HG03378 (cell line): ENCODE data around the gene CELSR1.

Source experiments
- ATAC-seq: cut with Tn5 transposase; IDR thresholded peaks from one replicate; pipeline ENCODE4 v1.9.1; 2021; ENCODE audit warnings: mild to moderate bottlenecking, moderate library complexity; ENCODE audit not compliant: unreplicated experiment

The CELSR1 gene

DNA sequence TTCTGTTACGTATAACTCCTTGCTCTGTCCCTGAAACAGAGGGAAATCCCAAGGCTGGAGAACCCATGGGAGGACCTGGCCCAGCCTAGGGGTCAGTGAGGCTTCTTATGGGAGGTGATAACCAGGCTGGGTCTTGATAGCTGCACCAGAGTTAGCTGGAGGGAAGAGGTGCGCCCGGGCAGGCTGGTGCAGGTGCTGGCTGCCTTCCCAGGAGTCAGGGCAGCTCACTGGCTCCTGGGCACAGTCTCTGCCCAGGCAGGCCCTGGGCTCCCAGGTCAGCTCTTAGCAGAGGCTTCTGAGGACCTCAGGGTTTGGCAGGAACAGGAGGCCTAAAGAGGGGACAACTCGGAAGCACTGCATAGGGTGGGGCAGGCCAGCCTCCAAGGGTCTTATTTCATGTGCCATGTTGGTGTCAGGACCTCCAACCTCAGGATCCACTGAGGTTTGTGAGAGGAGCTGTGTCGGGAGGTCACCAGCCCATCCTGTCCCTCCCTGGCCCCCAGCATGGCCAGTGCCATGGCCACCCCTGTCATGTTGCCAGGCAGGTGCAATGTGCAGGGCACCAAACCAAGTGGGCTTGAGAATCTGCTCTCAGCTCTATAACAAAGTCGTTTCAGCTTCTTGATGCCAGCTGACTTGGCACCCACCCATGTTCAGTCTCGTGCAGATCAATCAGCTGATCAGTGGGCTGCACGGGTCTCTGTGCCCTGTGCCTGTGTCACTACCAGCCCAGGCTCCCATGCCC is 20.5 kb upstream of the CELSR1 start:
- no peak for ATAC-seq

DNA sequence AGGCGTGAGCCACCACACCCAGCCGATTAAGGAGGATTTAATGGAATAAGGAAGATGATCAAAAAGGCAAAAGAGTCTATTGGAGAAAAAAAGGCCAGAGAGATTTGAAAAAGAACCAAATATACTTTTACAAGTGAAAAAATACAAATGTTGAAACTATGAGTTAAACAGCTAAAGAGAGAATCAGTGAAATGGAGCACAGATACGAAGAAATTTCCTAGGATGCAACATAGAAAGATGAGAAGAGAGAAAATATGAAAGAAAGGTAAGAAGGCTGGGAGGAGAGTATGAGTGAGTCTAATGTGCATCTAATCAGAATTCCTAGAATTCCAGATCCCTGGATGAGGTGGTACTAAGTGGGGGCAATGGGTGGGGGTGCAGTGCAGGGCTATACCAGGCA is 19.4 kb upstream of the CELSR1 start:
- no peak for ATAC-seq

- ATAC-seq: no peak
Measured at GRCh38 chr22:46553189-46553588, 15.8 kb upstream of the CELSR1 start.

GRCh38 chr22:46551996-46552395 is 14.6 kb upstream of the CELSR1 start:
- no peak for ATAC-seq

- no peak for ATAC-seq
Measured at GRCh38 chr22:46551321-46551720, 13.9 kb upstream of the CELSR1 start.

GRCh38 chr22:46549971-46550641 is 12.7 kb upstream of the CELSR1 start:
- ATAC-seq: no peak

DNA sequence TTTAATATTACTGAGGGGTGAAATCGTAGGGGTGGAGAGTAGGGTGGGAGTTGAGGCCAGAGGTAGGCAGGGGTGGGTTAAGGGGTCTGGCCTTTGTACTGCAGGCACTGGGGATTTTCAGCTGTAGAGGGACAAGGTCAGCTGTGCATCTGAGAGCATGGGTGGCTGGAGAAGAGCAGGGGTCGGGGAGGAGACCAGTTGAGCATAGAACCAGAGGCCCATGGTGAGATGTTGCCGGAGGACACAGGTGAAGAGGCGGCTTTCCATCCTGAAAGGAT is 12.1 kb upstream of the CELSR1 start:
- ATAC-seq: no peak

- no peak for ATAC-seq
Measured at GRCh38 chr22:46547883-46548244, 10.4 kb upstream of the CELSR1 start.

GRCh38 chr22:46547179-46547882 is 9.9 kb upstream of the CELSR1 start:
- no peak for ATAC-seq

GRCh38 chr22:46546466-46547178 is 9.2 kb upstream of the CELSR1 start:
- no peak for ATAC-seq

DNA sequence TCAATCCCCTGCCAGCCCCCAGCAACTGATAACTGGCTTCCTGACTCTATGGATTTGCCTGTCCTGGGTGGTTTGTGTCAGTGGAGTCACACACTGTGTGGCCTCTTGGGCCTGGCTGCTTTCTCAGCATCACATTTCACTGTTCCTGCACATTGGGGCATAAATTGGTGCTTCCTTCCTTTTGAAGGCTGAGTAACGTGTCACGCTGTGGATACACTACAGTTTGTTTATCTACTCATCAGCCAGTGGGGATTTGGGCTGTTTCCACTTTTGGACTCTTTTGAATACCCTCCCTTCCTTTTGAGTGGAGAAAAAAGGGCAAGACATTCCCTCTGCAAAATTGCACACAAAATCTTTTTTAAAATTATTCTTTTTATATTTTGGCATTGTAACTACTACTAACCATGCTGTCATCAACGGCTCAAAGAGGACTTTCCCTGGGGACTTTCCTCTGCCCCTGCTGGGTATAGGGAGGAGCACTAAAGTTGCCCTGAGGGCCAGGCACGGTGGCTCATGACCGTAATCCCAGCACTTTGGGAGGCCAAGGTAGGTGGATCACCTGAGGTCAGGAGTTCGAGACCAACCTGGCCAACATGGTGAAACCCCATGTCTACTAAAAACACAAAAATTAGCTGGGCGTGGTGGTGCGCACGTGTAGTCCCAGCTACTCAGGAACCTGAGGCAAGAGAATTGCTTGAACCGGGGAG is 7.8 kb upstream of the CELSR1 start:
- no peak for ATAC-seq

- no peak for ATAC-seq
Measured at GRCh38 chr22:46542011-46542985, 4.9 kb upstream of the CELSR1 start.

DNA sequence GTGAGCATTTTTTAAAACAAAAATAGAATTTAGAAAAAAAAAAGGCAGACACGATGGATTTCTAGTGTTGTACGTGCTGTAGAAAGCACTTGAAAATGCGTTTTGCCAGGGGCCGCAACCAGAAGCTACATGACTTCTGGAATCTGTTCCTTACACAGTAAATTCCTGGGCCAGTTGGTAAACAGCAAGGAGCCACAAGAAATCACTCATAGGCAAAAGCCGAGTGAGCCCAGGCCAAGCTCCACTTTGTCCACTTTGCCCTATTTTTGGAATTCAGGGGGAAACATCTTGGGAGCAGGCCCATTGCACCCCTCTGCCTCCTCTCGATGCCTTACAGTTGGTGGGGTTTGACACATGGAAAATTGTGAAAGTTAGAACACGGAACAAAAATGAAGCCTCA is 4.1 kb upstream of the CELSR1 start:
- no peak for ATAC-seq

DNA sequence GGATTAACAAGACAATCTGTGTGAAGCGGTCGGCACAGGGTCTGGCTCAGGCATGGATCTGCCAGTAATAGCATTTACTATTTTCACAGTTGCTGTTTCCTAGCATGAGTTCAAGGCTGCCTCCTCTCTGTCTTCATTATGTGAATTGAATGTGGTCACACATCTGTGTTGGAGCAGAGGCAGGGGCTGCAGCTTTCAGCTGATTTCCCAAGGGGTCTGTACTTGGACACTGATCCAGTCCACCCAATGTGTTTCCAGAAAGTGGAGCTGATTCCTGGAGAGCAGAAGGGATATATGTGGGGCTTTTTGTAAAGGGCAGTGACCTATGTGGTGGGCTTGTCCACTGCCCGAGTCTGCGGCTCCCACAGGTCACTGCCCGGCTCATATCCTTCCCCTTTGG is 3.5 kb upstream of the CELSR1 start:
- no peak for ATAC-seq

DNA sequence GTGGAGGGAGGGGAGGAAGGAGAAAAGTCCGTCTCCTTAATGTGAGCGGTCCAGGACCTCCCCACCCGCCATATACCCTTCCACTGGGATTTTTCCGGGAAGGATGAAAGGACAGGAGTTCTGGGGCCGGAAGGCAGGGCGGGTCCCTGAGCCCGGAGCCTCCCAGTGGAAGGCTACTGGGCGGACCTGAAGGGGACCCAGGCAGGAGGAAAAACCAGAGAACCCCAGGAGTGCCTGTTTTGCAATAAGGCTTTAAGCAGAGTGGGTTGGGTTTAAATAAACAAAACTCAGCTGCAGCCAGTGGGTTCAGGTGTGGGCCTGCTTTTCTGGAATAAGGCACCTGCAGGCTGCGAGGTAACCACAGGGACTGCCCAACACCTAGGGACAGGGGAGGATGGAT is 1.7 kb upstream of the CELSR1 start:
- no peak for ATAC-seq

- ATAC-seq: no peak
Measured at GRCh38 chr22:46538814-46539160, 1.4 kb upstream of the CELSR1 start.

- ATAC-seq: no peak
Measured at GRCh38 chr22:46537946-46538813, 760 bp upstream of the CELSR1 start.

GRCh38 chr22:46536537-46537224 is 739 bp downstream of the CELSR1 start:
- ATAC-seq: no peak
